Midbrain (tissue), 1 donor: ENCODE measurements around the gene TMEM123.
"Not testable (repeated sequence)": the region's sequence is repeated elsewhere in the genome, so short reads cannot be mapped to it uniquely, and the experiment has no call there.

Experiments
- DNase-seq: peaks from one replicate; lab custom pipeline; 2025; lab: John Stamatoyannopoulos, UW

TMEM123 gene

DNA sequence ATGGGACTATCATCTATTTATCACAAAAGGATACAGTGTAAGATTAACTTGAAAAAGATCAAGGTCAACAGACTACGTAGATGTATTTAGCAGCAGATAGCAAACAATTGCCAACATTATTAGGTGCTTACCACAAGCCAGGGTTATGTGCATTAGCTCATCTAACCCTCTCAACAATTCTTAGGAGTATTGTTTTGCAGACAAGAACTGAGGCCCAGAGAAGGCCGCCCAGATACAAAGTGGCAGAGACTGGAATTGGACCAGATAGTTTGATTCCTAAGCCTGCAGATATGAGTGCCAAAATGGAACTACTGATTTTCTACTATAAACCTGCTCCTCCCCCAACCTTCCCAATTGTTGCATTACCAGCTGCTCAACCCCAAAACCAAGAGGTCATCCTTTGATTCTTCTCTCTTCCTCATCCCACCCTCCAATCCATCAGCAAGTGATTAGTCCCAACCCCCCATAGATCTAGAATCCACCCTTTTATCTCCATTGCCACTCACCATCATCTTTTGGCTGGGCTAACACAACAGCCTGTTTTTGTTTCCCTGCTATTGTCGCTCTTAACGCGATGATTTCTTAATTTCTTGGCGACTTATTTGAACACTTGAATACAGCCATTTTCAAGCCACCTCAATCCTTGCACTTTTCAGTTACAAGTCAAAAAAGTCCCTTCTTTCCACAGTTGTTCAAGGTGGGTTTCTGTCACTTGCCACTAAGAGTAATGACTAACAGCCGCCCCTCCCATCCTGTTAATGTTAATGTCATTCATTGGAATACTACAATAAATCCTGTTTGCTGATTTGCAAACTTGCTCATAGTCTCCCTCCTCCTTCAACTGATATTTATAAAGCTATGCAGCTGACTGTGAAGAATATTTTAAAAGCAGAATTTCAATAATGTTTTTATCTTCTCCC lies 2.7 kb downstream of the TMEM123 start:
- peak; percentile 38 for DNase-seq

DNA sequence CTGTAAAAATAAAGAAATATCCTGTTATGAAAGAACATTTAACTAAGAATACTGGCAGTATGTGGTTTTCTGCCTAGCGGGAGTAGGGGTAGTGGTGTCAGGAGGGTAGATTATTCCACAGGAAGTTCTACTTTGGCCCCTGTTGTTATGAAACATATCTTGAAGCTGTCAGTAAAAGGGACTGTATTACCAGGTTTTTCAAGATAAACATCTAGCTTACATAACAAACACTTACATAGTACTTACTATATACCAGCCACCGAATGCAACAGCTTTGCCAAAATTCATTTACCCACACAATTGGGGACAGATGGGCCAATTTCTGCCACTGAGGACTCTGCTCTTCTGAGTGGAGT lies 3.7 kb downstream of the TMEM123 start:
- no peak for DNase-seq

DNA sequence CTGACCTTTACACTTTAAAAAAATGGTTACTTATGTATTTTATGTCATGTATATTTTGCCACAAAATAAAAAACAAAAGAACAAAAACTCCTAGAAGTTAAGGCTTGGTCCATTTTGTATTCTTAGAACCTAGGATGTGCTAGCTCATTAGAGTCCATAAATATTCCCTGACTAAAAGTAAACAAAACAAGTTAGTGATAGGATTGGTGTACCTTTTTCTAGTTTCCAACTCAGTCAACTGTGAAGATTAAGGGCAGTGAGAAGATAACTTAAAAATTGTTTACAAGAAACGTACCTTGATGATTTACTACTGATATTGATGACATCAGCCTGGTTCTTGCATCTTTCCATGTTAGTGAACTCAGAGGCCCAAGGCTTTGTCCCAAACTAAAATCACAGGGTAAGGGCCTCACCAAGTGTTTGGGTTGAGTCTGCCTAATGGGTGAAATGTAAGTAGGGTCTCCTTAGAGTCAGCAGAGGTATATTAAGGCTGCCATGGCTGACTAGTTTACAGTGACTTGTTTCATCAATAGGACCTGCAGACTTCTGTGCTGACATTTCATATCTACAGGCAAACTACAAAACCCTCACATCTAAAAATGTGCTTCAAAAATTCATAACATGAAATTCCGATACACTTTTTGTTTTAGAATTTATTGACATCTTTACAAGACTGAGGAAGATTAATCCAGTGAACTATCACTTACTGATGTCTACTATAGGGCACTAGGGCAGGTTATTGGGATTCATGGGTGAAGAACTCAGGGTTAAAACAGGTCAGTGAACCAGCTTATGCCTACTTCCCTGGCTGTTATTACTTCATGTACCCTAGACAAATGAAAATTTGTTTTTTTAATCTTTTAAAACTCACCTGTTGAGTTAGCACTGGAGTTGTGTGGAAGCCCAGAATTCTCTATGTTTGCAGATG lies 4.4 kb downstream of the TMEM123 start:
- DNase-seq: no peak

- DNase-seq: no peak
These were observed 5.4 kb downstream of the TMEM123 start for GRCh38 chr11:102447193-102447592.

- DNase-seq: no peak
These were observed 6.0 kb downstream of the TMEM123 start for GRCh38 chr11:102446606-102447005.

DNA sequence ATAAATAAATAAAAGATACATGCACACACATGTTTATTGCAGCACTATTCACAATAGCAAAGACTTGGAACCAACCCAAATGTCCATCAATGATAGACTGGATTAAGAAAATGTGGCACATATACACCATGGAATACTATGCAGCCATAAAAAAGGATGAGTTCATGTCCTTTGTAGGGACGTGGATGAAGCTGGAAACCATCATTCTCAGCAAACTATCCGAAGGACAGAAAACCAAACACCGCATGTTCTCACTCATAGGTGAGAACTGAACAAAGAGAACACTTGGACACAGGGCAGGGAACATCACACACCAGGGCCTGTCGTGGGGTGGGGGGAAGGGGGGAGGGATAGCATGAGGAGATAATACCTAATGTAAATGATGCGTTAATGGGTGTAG lies 7.9 kb downstream of the TMEM123 start:
- not testable (repeated sequence) for DNase-seq

DNA sequence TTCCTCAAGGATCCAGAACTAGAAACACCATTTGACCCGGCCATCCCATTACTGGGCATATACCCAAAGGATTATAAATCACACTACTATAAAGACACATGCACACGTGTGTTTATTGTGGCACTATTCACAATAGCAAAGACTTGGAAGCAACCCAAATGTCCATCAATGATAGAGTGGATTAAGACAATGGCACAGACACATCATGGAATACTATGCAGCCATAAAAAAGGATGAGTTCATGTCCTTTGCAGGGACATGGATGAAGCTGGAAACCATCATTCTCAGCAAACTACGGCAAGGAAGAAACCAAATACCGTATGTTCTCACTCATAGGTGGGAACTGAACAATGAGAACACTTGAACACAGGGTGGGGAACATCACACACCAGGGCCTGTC lies 8.4 kb downstream of the TMEM123 start:
- DNase-seq: not testable (repeated sequence)

GRCh38 chr11:102439063-102439363 lies 13.6 kb downstream of the TMEM123 start:
- DNase-seq: not testable (repeated sequence)

DNA sequence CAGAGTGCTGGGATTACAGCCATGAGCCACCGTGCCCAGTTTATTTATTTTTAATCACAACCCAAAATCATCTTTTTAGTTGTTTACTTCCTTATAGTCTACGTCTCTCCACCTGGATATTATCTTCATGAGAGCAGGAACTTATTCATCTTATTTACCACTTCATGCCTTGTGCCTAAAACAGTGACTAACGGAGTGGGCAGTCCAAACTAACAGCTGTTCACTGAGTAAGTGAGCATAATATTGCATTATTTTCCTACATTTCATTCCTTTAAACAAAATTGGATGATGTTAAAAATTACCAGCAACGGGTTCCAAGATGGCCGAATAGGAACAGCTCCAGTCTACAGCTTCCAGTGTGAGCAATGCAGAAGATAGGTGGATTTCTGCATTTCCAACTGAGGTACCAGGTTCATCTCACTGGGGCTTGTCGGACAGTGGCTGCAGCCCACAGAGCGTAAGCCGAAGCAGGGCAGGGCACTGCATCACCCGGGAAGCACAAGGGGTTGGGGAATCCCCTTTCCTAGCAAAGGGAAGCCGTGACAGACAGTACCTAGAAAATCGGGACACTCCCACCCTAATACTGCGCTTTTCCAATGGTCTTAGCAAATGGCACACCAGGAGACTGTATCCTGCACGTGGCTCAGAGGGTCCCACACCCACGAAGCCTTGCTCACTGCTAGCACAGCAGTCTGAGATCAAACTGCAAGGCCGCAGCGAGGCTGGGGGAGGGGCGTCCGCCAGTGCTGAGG lies 14.1 kb downstream of the TMEM123 start:
- no peak for DNase-seq

GRCh38 chr11:102437727-102438126 lies 14.8 kb downstream of the TMEM123 start:
- DNase-seq: no peak

DNA sequence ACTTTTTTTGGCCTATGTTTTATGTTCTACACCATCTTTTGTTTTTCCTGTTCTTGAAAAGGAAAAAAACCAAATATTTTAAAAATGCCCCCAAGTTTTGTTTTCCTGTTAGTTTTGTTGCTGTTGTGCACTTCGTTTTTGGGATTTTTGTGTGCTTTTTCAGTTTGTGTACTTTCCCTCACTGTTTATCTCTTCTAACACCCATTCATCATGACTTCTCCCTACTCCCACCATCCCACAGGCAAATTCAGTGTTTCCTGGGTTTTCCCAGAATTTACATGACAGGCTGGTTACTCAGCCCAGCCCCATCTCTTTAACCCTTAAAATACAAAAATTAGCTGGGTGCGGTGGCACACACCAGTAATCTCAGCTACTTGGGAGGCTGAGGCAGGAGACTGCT lies 15.6 kb downstream of the TMEM123 start:
- no peak for DNase-seq

DNA sequence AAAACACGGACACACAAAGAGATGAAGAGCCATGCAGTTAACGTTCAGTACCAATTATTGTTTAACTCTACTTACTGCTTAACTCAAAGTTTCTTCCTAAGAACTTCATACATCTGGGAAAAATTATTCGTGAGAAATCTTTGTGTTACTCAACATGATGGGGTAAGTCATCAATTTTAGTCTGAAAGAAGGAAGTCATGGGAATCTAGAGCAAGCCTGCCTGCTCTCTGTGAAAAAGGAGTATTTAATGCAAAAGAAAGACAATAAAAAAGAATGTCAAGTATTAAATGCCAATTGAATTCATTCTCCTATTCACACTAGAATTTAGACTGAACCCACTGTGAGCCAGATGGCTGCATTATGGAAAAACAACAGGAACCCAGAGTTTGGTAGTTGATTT lies 16.0 kb downstream of the TMEM123 start:
- no peak for DNase-seq

DNA sequence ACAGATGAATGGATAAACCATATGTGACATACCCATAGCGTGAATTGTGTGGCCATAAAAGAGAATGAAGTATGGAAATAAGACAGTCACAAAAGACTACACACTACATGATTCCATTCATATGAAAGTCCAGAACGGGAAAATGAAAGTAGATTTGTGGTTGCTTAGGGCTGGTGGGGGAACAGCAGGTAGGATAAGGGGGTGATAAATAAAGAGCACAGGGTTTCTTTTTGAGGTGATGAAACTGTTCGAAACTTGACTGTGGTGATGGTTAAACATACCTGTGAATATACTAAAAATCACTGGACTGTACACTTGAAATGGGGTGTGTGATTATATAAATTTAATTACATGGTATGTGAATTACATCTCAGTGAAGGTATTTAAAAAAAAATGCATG lies 16.9 kb downstream of the TMEM123 start:
- no peak for DNase-seq

- not testable (repeated sequence) for DNase-seq
These were observed 19.0 kb downstream of the TMEM123 start for GRCh38 chr11:102433571-102433970.

DNA sequence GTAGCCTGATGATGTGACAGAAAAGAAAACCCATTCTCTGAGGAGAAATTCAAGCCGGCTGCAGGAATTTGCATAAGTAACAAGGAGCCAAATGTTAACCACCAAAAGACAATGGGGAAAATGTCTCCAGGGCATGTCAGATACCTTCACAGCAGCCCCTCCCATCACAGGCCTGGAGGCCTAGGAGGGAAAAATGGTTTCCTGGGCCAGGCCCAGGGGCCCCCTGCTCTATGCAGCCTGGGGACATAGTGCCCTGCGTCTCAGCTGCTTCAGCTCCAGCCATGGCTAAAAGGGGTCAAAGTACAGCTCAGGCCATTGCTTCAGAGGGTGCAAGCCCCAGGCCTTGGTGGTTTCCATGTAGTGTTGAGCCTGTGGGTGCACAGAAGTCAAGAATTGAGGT lies 20.0 kb downstream of the TMEM123 start:
- DNase-seq: not testable (repeated sequence)

DNA sequence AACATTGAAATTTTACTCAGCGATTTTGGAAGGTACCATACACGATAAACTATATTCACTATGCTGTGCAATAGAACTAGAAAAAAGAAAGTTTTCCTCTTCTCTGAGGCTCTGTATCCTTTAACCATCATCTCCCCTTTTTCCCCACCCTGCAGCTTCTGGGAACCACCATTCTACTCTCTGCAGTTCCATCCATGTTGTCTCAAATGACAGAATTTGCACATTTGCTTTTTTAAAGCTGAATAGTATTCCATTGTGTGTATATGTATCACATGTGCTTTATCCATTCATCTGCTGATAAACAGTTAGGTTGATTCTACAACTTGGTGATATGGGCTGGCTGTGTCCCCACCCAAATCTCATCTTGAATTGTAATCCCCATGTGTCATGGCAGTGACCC lies 21.2 kb downstream of the TMEM123 start:
- DNase-seq: no peak

DNA sequence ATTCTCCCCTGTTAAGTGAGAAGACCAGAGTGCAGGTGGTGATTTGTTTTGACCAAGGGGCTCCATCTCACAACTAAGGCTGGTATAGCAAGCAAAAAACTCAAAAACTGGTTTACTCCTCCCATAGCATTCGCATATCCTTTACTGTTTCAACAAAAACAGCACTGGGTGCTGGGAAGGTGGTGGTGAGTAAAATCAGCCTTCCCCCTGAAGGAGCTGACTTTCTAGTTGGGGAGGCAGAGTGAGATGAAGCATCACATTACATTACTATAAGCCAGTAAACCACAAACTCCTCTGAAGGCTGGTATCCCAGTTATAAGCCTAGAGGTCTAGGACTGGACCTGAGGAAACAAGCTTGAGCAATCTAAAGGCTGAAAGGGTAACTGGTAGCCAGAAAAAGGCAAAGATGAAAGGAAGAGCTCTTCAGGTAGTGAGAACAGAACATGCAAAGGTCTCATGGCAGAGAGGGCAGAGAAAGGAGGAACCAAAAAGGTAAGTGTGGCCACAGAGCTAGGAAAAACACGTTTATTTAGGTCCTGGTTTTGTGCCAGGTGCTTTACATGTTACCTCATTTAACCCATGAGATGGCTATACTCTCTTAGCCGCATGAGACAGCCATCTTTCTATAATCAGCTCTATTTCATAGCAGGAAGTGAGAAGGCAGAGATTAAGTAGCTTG lies 22.3 kb downstream of the TMEM123 start:
- DNase-seq: no peak

- DNase-seq: no peak
These were observed 22.9 kb downstream of the TMEM123 start for GRCh38 chr11:102429691-102430090.

GRCh38 chr11:102429226-102429625 lies 23.3 kb downstream of the TMEM123 start:
- DNase-seq: no peak

GRCh38 chr11:102428696-102429095 lies 23.9 kb downstream of the TMEM123 start:
- no peak for DNase-seq

GRCh38 chr11:102427068-102427467 lies 25.5 kb downstream of the TMEM123 start:
- DNase-seq: peak; percentile 68

DNA sequence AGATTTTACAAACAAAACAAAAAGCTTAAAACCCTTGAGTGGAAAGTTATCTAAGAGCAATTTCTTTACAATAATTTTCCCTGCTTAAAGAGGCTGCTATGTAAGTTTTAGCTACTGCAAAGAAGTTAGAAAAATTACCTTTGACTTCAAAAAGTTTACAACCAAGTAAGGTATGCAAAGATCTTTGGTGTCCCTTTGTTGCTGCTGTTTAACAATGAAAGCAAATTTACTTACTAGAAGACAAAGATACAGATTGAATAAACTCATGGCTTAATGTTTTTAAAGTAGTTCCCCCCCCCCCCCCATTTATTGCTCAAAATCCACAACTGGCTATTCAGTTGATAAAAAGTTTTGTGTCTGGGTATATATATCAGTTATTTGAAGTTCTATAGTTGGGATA lies 26.0 kb downstream of the TMEM123 start:
- no peak for DNase-seq
